GM21423 (cell line): Measurements from ENCODE around the gene DCTN5.
"Not testable (repeated sequence)": the region's sequence is repeated elsewhere in the genome, so short reads cannot be mapped to it uniquely, and the experiment has no call there.

ENCODE experiments used
- ATAC-seq: cut with Tn5 transposase; IDR thresholded peaks from one replicate; pipeline ENCODE4 v1.9.1; 2021; ENCODE audit warnings: mild to moderate bottlenecking, moderate library complexity; ENCODE audit not compliant: unreplicated experiment

Gene DCTN5

GRCh38 chr16:23691483-23692189 is 50.4 kb downstream of the DCTN5 start:
- ATAC-seq: no peak

- no peak for ATAC-seq
These were observed 51.0 kb downstream of the DCTN5 start for GRCh38 chr16:23692190-23692837.

GRCh38 chr16:23694265-23694643 is 53.0 kb downstream of the DCTN5 start:
- no peak for ATAC-seq

GRCh38 chr16:23694644-23695373 is 53.5 kb downstream of the DCTN5 start:
- ATAC-seq: no peak

- no peak for ATAC-seq
These were observed 54.5 kb downstream of the DCTN5 start for GRCh38 chr16:23695756-23696155.

GRCh38 chr16:23699100-23699499 is 57.8 kb downstream of the DCTN5 start:
- no peak for ATAC-seq

- ATAC-seq: no peak
These were observed 58.8 kb downstream of the DCTN5 start for GRCh38 chr16:23700093-23700492.

GRCh38 chr16:23700509-23700908 is 59.2 kb downstream of the DCTN5 start:
- no peak for ATAC-seq

GRCh38 chr16:23701045-23701444 is 59.8 kb downstream of the DCTN5 start:
- no peak for ATAC-seq

GRCh38 chr16:23702951-23703350 is 61.7 kb downstream of the DCTN5 start:
- ATAC-seq: no peak

- ATAC-seq: no peak
These were observed 63.7 kb downstream of the DCTN5 start for GRCh38 chr16:23704772-23705516.

- ATAC-seq: no peak
These were observed 64.2 kb downstream of the DCTN5 start for GRCh38 chr16:23705517-23705902.

- no peak for ATAC-seq
These were observed 65.2 kb downstream of the DCTN5 start for GRCh38 chr16:23706439-23706838.

- ATAC-seq: no peak
These were observed 68.3 kb downstream of the DCTN5 start for GRCh38 chr16:23709536-23709935.

- no peak for ATAC-seq
These were observed 68.7 kb downstream of the DCTN5 start for GRCh38 chr16:23710008-23710407.

GRCh38 chr16:23710504-23710903 is 69.2 kb downstream of the DCTN5 start:
- no peak for ATAC-seq

- no peak for ATAC-seq
These were observed 70.5 kb downstream of the DCTN5 start for GRCh38 chr16:23711785-23712184.

GRCh38 chr16:23712976-23713375 is 71.7 kb downstream of the DCTN5 start, which contains the start of gene ERN2:
ERN2 (minus strand) TSS chr16:23713222; CDS start chr16:23713187, 35 bp downstream.
- ATAC-seq: no peak

- no peak for ATAC-seq
These were observed 75.2 kb downstream of the DCTN5 start for GRCh38 chr16:23716484-23716883.

- not testable (repeated sequence) for ATAC-seq
These were observed 81.5 kb downstream of the DCTN5 start for GRCh38 chr16:23722613-23723240.
